Tongue (tissue), 2 donors: Measurements from ENCODE around the gene SALL3. TPM values are rescaled to one million over a fixed set of nuclear protein-coding genes. Genes with fewer than 3 reads are reported as not detected.

Experiments
- DNase-seq: peaks from one replicate; pipeline ENCODE4 v3.0.0-alpha.2; 2015
- total RNA-seq: library from RNA; depleted of rRNA; stranded (reverse); fragments of >200 nt; gene quantifications from one replicate; pipeline ENCODE4 v1.2.3, GENCODE V29; 2014

The SALL3 gene
- total RNA-seq, 1 donor from 2014 or later, result not detected

DNA sequence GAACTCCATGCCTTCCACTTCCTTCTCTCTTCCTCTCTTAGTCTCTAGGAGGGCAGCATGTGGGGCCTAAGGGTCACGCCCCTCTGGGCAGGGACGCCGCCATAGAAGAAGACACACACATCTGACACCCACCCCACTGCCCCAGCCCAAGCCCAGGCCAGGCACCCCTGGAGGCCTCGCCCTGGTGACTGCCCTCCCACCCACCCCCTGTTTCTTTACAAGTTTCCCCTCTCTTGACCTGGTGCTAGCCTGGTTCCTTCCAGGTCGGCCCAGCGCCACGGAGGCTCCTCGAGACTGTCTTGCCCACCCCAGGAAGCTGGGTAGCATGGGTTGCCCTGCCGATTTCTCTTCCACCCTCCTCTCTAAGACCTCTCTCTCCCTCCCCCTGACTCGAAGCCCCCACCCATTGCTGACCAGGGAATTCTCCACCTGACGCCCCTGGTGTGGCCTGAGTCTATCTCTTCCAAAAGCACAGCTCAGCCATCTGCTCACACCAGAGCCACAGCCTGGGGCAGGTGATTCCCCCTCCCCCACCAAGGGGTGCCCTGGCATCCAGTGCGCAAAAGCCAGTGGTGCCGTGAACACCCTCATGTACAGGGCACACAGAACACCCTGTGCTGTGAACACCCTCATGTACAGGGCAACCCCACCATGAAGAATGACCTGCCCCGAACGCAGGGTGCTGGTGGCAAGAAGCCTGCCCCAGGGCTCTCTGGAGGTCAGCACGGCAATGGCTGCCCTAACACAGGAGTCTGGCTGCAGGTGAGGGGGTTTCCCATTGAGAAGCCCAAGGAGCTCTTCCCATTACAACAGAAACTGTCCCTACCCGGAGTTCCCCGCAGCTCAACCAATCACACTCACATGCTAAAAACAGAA is 13.5 kb upstream of the SALL3 start:
- no peak for DNase-seq

- no peak for DNase-seq
These were observed 12.9 kb upstream of the SALL3 start for GRCh38 chr18:78966793-78967106.

DNA sequence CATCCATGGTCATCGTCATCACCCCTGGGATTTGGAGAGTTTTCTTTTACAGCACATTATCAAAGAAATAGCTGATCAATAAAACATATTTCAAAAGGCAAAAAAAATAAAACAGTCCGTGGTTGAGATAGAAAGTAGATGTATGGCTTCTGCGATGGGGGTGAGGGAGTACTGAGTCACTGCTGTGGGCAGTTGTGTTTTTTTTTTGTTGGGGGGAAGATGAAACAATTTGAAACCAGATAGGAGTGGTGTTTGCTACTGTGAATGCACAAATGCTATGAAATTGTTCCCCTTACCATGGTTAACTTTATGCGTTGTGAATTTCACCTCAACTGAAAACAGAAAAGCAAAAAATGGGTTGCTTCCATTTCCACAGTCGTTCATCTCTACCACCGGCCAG is 11.9 kb upstream of the SALL3 start:
- DNase-seq, result no peak

DNA sequence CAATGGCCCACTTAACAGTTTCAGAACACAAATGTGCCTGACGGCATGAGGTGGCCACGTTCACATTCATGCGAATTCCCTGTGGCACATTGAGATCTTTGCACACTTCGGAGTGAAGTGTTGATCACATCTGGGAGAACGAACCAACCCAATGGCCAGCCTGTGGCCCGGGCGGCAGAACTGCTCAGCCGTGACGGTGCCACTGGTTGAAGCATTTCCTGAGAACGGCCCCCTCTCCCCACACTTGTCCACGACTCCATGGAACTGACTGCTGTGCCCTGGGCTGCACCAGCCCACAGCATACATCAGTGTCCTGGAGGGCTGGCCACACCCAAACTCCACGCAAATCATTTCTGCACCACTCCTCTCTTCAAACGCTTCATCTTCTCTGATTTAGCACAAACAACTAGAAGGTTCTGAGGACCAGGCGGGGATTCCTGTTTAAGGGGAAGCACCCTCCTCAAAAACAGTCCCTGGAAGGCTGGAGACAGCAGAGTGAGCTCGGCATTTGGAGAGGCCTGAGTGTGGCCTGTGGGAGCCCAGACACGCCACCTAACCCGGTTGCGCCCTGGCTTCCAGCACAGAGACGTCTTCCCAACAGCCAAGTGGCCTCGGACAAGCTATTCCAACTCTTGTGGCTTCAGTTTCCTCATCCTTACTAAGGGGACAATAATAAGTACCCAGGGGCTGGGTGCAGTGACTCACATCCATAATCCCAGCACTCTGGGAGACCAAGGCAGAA is 9.9 kb upstream of the SALL3 start:
- DNase-seq, result no peak

DNA sequence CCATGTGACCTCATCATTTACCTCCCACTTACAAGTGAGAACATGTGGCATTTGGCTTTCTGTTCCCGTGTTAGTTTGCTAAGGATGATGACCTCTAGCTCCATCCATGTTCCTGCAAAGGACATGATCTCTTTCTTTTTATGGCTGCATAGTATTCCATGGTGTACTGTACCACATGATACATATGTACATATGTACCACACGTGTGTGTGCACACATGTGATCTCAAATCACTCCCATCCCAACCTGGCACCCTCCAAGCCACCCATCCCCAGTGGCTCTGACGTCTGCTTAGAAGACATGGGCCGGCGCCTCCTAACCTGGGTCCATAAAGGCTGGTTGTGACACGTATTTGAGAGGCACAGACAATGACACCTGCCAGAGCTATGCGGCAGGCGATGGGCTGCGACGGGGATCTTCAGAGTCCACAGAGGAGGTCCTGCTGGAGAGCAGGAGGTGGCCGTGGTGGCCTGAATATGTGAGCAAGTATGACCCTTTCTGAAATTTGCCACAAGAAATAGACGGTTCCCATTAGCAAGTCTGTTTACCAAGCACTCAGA is 8.8 kb upstream of the SALL3 start:
- no peak for DNase-seq

GRCh38 chr18:78971511-78972245 is 7.9 kb upstream of the SALL3 start:
- no peak for DNase-seq

- DNase-seq, result no peak
These were observed 7.2 kb upstream of the SALL3 start for GRCh38 chr18:78972385-78972918.

DNA sequence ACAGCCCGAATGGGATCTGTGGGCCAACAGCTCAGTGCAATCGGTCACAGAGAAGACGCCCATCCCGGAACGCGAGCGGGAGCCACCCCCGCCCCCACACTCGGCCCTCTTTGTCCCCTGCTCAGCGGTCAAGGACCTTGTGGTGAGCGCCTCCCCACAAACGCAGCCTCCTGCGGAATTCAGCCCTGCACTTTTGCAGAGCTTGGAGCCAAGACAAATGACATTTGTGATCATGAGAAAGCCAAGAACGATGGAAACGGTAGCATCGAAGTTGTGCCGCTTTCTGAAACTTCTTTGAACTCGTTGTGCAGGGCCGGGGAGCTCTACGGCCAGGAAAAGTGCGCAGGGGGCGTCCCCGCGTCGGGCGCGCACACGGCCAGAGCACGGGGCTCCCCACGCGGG is 6.7 kb upstream of the SALL3 start:
- no peak for DNase-seq

GRCh38 chr18:78973357-78974083 is 6.1 kb upstream of the SALL3 start:
- DNase-seq, result no peak

- no peak for DNase-seq
These were observed 5.4 kb upstream of the SALL3 start for GRCh38 chr18:78974115-78974761.

- DNase-seq, result no peak
These were observed 4.3 kb upstream of the SALL3 start for GRCh38 chr18:78975292-78975691.

DNA sequence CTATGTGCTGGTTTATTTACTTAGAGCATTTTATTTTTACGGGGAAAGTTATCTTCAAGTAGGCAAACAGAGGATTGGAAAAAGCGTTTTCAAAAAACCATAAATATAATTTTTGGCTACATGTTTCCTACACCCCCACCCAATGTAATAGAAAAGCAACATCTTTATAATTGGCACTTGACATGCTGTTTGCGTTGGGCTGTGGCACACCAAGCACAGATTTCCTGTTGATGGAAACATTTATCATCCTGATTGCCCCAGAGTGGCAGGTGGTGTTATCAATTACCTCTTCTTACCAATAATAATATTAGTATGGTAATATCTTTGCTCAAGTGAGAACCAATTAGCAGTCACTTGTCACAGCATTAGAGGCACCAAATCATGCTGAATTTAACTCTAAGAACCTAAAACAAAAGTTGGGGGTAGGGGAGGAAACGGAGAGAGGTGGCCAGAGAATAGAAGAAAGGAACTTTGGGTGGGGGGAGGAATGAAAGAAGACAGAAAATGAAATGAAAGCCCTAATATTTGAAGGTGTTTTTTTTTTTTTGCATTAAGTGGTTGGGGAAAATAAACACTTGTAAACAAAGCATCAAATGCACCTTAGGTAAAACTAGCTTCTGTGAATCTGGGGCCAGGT is 3.8 kb upstream of the SALL3 start:
- no peak for DNase-seq

- no peak for DNase-seq
These were observed 2.6 kb upstream of the SALL3 start for GRCh38 chr18:78976765-78977636.

- no peak for DNase-seq
These were observed 1.8 kb upstream of the SALL3 start for GRCh38 chr18:78977637-78978348.

DNA sequence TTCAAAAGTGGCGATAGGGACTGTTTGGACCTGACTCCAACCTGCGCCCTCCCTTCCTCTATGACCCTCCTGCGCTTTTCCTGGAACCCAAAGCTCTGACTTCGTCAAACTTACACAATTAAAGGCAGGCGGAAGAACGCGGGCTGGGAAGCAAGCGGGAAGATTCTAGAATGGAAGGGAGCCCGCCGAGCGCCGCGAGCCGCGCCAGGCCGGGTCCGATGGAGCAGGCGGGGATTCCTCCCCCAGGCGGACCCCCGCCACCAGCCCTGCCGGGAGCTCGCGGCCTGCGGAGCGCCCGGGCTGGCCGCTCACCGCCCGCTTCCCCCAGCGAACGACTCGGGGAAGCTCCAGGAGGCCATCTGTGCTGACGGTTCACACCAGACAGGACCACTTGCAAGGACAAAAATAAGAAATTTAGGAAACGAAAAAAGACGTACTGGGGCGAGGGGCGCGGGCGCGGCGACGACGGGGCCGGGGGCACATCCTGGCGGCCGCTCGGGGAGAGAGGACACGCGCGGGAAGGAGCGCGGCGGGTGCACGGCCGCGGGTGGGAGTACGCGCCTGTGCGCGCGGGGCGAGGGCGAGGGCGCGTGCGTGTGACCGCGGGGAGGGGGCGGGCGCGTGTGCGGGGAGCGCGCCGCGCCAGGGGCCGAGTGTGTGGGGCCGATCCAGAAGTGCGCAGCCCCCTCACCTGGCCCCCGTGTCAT is 1.1 kb upstream of the SALL3 start:
- DNase-seq, result no peak

GRCh38 chr18:78979056-78979729 is 425 bp upstream of the SALL3 start:
- no peak for DNase-seq

DNA sequence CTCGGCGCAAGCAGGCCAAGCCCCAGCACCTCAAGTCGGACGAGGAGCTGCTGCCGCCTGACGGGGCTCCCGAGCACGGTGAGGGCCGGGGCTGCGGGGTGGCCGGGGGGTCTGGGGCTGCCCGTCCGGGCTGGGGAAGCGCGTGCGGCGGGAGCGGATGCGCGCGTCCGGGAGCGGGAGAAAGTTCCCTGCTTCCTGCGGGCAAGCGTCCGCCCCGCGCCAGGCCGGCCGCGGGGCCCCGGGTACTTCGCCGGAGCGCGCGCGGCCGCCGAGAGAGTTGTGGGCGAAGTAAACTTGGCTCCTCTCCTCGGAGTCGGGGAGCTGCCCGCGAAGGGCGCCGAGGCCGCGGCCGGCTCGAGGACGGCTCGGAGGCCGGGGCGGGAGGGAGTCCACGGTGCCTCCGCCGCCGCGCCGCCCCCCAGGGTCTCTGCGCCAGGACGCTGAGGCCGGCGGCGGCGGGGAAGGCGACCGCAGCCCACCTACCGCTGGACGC is 707 bp downstream of the SALL3 start:
- no peak for DNase-seq
